Stimulated activated CD4-positive, alpha-beta T cell treated with anti-CD3 and anti-CD28 coated beads, Interleukin-12 subunit alpha, Interleukin-12 subunit beta, amount 100 ng/mL, for 4 hours (primary cell): ENCODE results near the gene CTIF.

Experiments used
- DNase-seq: peaks from one replicate; pipeline ENCODE4 v3.0.0-alpha.2; 2020

CTIF gene

DNA sequence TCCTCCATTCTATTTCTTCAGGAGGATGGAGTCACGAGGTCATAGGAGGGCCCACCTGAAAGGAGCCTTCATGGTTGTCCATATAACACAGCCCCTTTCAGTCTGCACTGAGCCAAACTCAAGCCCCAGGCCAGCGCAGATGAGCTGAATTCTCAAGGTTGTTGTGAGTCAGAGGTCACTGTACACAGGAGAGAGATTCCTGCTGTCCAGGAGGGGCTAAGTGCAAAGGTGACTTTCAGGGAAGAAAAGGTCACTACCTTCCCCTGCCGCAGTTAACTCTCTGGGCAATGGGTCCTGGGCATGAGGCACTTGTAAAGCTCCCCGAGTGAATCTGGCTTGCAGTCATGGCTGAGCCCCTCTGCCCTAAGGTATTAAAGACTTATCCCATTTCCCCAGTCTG lies 150.7 kb downstream of the CTIF start:
- DNase-seq = no peak

DNA sequence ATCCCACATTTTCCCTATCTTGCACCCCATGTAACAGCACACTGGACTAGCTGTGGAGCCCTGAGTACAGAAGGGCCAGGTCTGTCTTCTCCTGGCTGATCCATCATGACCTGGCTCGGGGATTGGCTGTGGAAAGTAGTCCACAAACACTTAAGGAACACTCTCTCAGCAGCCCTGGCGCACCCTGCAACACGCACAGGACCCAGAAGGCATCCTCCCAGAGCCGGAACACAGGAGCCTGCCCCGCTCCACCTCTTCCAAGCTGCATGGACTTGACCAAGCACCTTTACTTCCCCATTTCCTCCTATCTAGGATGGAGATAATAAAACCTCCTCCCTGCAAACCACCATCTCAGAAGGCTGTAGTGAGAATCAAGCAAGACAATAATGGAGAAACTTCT lies 151.7 kb downstream of the CTIF start:
- DNase-seq = no peak

DNA sequence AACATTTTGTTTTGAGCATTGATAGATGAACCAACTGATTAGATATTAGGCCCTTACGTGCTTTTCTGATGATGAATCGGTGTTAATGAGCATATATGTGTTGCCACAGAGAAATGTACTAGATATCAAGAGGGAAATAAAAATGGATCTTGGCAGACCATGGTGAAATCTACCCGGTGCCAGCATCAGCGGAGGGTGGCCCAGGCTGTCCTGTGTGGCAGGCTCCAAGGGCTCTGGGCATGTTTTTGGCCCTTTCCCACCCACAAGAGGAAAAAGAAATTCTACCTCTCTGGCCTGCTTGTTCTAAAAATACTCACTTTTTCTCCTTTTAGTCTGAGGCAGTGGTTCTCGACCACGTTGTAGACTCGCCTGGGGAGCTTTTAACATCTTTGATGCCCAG lies 154.2 kb downstream of the CTIF start:
- no peak for DNase-seq

DNA sequence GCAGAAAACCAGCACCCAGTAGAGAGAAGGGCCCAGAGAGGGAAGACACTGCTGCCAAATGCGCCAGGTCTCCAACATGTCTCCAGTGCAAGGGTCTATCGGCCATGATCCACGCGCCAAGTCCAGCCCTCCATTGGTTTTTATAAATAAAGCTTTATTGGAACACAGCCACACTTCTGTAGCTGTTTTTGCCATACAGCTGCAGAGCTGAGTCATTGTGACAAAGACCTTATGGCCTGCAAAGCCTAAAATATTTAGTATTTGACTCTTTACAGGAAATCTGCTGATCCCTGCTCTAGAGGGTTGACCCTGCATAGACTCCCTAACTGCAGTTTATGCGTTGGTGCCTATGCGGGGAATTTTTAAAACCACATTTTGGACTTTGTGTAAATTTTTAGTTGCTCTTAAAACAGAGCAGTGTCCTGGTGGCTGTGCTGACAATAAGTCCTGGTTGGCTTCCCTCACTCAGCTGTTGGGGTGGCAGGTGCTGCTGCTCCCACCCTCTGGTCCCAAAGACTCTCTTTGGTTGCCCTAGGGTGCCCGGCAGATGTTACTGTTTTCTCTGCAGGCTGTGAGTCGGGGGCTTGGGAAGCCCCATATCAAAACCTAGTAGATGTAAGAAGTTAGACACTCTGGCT lies 154.9 kb downstream of the CTIF start:
- no peak for DNase-seq

DNA sequence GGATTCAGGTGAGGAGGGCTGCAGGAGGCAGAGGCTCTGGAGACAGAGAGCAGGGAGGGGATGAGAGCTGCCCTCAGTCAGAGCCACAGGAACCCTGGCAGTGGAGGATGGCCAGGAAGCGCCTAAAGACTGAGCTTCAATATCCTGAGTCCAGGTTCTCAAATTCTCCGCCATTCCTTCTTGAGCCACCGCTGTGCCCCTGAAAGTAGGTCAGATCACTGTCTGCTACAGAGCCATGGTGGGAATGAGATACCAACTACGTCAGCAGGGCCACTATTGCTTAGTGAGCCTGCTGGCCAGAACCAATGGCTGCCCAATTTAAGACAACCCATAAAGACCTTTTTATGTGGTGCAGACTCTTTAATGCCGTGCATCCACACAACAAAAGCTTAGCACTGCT lies 155.5 kb downstream of the CTIF start:
- DNase-seq = no peak

DNA sequence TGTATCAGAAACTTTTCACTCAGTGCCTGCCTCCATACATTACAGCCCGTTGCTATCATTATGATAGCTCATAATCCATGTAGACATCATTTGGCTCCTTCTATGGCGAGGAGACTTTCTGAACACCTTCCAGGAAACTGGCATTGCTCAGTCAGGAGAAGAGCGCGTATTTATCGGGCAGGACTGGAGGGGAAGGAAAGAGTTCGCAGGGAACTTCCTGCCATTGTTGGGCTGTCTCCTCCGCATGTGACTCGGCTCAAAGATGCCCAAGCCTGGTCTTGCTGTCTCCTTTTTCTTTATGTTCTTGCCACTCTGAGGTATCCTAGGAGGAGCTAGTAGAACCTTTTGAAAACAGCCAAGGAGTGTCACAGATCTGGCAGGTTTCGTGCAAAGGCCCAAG lies 156.8 kb downstream of the CTIF start:
- no peak for DNase-seq

DNA sequence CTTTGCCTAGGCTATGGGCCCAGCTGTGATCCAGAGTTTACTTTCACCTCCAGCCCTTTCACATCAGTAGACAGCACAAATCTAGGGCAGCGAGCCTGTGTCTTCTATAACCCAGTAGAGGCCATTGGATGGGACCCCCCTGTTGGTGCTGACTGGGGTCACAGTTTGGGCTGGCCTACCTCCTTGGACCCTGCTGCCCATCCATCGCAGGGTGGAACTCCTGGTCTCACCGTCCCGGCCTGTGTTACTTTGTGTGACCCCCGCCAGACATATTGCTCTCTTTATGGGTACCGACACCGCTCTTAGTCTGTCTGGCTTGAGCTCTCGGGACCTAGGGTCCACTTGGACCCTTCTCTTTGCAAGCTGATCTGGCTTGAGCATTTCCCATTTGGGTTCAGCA lies 157.4 kb downstream of the CTIF start:
- no peak for DNase-seq

DNA sequence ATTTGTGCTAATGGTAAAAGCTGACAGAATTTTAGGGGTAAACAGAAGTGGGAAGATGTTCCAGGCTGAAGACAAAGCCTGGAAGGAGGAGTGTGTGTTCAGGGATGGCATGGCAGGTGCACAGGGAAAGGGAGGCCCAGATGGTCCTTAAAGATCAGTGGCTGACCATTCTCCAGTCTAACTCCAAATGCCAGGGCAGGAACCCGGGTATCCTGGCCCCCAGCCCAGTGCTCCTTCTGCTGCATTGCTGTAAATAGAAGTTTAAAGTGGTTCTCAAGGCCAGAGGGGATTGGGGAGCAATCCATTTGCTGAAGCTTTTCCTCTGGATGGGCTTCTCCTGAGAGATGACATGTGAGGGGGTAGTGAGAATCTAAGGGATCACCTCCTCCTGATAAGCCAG lies 158.6 kb downstream of the CTIF start:
- DNase-seq = no peak

DNA sequence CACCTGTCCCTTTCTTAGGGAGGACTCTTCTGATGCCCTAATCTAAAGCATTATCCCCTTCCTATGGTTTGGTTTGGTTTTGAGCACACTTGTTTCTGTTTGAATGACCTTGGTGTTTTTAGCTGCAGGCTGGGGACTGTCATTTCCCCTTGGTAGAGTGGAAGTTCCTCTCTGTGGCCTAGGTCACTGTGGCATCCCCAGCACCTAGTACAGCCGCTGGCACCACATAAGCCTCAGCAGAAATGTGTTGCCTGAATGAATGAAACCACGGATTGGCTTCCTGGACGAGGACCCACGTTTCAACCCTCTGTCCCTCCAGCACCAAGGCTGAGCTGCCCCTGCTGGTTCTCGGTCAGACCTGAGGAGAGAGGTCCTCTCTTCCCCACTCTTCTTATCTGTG lies 159.9 kb downstream of the CTIF start:
- DNase-seq = no peak

DNA sequence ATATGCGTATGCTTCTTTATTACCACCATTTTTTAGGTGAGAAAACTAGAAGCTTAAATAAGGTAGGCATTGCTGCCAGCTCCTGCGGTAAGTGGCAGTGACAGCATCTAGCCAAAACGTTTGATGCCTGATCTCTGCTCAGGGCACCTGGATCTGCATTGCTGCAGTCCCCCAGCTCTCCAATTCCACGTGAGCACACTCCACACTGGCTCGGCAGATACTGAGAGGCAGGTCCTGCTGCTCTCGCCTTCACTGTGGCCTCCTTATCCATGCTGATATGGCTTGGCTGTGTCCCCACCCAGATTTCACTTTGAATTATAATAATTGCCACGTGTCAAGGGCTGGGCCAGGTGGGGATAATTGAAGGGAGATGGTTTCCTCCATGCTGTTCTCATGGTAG lies 160.9 kb downstream of the CTIF start:
- no peak for DNase-seq

DNA sequence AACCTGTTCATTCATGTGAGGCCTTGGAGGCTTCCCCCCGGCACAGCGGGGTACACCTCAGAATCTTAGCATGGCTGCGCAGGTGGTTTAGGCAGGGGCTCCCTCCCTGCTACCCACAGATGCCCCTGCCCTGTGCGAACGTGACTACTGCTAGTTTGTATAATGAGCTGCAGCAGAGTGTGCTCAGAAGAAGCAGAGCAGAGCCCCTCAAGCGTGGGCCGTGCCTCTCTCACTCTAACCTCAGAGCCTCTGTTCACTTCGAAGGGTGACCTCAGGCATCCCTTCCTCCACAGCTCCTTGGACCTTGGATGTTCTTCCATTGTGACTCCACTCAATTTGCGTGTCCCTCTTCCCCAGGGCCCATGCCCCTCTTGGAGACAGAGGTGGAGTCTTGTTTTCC lies 161.6 kb downstream of the CTIF start:
- DNase-seq = no peak

DNA sequence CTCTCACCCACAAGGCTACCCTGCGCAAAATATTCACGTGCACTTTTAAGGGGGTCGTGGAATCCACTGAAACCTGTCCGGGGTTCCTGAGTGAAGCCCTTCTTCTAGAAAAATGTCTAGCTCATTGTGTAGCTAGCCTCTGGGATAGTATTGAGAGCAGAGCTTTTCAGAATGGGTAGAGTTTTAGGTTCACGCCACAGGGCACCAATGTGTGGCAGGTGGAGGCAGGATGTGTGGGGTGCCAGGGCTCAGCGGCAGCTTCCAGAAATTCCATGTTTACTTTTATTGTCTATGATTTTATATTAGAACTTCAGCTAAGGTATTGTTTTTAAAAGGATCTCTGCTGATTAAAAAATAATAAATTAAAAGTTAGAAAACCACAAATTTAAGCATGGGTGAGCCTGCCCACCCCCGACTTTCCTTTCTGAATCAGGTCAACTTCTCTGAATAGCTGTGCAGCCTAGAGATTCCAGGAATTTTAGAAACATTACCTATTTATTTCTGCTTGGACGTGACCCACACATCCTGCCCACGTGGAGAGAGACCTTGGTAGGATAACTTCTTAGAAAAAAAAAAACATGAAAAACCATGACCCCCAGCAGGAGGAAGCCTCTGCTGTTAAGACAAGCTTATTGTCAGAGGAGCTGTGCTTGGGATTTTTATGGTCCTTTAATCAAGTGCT lies 163.7 kb downstream of the CTIF start:
- no peak for DNase-seq

DNA sequence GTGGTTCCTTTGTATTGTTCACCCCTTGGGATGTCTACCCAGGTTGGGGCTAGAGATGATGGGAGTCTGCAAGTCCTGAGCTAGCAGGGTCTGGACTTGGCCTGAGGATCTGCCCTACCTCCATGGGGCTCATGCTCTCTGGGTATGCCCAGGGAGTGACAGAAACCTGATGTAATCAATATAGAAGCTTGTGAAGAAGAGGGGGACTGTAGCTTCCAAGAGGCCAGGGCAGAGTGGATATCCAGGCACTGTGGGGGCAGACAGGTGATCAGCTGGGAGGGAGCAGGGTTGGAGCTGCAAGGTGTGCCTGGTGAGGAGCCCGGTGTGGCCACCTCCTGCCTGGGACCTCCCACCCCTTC lies 164.2 kb downstream of the CTIF start:
- no peak for DNase-seq

DNA sequence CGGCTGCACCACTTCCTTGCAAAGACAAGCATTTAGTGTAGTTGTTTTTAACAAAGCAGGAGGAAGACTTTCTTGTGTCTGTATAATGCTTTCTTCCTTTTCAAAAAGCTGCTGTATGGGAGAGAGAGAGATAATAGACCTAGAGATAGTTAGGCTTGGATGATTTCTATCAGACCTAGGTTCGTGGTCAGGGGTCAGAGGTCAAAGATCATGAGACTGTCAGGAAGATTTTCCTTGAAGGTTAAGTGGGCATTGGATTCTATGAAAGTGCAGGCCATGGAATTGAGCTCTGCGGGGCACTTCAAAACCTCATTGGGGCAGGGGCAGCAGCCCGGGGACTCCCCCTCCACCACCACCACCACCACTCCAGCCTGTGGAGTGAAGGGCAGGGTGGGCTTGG lies 164.6 kb downstream of the CTIF start:
- no peak for DNase-seq

DNA sequence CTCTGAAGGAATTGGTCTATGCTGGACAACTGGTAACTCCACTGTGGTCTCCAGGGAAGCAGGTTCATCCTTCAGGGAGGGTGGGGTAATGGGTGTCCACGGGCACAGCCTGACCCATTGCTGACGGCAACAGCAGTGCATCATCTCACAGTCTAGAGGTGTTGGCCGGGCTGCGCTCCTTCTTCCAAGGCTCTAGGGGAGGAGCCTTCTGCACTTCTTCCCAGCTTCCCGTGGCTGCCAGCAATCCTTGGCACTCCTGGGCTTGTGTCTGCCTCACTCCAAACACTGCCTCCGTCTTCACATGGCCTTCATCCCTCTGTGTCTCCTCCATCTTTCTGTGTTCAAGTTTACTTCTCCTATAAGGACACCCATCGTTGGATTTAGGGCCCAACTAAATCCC lies 166.2 kb downstream of the CTIF start:
- no peak for DNase-seq

DNA sequence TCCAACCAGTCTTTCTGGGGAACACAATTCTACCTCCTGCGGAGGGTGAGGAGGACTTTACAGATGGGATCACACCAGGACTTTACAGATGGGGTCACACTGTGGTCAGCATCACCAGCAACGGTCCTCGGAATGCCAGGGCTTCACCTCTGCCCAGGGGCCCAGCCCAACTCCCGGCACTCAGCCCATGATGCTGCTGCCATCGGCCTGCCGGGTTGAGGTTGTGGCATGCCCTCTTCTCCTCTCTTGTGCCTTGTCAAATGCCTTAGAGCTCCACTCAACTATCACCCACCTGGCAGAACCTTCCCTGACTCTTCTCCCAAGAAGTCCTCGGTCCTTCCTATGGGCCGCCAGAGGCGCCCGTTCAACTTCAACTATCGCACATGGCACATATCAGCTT lies 166.7 kb downstream of the CTIF start:
- DNase-seq = no peak

DNA sequence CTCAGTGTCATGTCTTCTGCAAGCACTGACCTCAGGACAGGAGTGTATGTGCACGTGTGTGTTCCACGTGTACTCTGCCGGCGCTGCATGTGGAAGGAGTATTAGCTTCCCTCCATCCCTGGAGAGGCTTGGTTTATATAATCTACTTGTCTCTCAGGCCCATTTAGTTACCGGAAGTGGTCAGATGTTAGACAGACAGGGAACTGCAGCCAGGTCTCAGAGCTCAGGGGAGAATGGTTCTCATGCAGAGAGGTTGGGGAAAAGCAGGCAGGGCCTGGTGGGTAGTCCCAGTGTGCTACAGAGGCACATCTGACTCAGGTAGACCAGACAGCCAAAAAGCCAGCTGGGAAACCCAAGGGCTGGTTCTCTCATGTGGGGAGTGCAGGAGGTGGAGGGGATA lies 167.9 kb downstream of the CTIF start:
- no peak for DNase-seq

DNA sequence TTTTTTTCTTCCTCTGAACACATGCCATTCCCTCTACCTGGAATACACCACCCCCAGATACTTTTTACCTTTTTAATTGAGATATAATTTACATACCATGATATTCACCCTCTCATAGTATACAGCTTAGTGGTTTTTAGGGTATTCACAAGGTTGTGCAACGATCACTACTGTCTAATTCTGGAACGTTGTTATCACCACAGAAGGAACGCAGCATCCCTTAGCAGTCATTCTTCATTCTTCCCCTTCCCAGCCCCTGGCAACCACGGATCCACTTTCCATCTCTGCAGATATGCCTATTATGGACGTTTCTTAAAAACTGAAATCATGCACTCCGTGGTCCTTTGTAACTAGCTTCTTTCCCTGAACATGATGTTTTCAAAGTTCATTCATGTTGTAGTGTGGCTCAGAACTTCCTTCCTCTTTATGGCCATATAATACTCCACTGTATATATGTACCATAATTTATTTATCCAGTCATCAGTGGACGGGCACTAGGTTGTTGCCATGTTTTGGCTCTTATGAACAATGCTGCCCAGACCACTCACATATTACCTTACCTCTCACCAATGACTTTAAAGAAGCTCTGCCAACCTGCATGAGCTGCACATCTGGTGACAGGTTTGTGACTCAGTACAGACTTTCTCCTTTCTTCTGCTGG lies 168.9 kb downstream of the CTIF start:
- DNase-seq = no peak

DNA sequence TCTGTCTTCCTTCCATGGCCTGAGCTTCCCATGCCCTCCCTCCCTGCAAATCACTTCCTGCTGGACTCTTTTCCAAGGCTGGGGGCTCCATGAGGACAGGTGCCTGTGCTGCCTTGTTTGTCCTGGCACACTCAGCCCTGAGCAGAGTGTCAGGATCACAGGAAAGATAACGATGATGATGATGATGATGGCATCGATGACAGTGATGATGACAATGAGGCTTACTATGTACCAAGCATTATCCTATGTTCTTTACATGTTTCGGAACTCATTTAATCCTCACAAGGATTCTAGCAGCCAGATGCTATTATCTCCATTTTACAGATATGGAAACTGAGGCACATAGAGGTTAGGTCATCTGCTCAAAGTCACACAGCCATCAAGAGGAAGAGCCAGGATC lies 170.0 kb downstream of the CTIF start:
- DNase-seq = no peak

DNA sequence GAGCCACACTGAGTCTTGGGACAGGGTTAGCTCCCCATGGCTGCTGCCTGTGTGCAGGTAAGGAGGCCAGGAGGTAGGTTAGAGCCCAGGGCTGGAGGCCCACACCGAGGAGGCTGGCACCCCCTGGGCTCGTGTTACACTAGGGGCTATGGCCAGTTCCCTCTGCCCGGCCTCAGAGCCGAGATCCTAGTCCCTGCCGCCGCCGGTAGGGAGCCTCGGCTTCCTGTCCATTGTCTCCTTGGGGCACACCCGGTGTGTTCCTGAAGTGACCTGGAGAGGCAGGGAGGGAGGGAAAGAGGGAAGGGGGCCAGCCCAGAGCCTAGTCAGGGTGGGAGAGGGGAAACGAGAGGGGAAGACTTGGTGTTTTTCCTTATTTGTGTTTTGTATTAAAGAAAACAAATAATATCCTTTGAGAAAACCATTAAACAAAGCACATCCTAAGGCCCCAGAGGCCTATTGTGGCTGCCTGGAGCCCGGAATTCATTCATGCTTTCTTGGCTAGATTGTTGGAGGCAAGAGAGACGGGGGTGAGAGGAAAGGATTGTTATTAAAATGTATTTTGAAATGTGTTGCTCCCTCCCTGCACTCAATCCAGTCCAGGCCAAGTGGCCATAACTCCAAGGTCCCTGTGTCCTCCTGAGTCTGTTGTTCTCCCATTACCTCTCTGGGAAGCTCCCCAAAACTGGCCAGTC lies 170.7 kb downstream of the CTIF start:
- no peak for DNase-seq

DNA sequence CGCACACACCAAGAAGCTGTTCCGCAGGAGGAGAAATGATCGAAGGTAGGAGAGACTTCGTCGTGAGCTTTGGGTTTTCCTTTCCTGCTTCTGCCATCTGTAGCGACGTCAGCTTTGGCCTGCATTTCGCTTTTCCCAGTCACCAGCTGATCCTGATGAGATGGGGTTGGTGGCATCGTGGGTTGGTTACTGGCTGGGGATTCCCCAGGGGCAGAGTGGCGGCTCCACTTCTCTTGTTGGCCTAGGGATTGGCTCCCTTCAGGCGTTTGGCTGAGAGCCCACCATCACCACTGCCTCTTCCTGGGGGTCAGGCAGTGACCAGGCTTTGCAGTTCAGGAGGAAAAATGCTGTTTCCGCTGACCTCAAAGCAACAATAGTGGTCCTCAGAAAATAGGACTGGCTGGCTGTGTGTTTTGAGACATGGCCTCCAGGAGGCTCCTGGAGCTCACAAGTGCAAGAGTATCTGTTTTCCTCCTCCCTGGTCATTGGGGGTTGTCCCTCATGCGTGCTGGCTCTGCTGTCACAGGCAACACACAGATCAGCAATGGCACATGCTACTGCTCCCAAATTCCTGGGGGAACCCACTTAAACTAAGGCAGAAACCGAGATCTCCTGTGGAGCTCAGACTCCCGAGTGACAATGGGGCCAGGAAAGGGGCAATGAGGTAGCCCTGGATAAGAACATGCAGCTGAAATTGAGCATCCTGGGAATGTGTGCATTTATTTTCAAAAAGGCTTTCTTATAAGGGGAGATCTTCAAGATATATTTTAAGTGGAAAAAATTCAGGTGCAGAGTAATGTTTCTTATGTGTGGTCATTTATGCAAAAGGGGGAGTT lies 173.0 kb downstream of the CTIF start:
- DNase-seq = no peak

DNA sequence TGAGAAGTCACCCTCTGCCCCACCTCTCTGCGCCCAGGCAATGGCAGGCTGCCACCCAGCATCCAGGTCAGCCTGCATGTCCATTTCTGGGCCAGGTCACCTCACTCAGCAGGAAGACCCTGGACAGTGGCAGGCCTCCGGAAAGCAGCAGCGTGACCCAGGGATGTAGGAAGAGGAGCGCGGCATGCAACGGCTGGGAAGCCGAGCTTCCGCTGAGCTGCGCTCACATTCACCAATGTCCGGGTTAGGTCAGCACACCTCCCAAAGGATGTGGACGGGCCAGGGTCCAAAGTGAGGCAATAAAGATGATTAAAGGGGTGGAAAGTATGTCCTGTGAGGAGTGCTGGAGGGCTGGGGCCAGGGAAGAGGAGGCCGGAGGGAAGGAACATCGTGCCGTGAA lies 174.5 kb downstream of the CTIF start:
- no peak for DNase-seq

DNA sequence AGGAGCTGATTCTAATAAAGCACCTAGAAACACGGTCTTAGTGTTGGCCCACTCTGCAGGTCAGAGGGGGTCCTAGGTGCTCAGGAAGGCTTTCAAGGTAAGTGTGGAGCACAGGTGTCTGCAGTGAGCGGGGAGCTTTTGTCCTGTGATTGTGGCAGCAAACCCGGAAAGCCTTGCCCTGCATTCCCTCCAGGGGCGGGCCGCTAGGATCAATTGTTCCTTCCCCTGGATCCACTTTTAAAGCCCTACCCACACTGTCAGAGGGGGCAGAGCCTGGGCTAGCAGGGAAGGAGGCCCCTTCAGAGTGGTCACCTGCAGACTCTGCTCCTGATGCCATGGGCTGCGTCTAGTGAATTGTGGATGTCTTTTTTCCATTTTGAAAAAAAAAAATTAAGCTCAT lies 176.0 kb downstream of the CTIF start:
- no peak for DNase-seq
